Brain microvascular endothelial cell (primary cell): ENCODE results near the gene BCCIP.

Experiments
- DNase-seq: peaks from one replicate; pipeline ENCODE4 v3.0.0-alpha.2; 2020
- H3K27ac ChIP-seq: fragments of 250-450 bp; sonication (Bioruptor Pico); 2 replicates; pipeline ENCODE4 v1.5.1; 2020; ENCODE audit warnings: mild to moderate bottlenecking, moderate library complexity
- H3K27me3 ChIP-seq: fragments of 250-450 bp; sonication (Bioruptor Pico); replicated peaks from 2 replicates; pipeline ENCODE4 v1.5.1; 2020; ENCODE audit warnings: mild to moderate bottlenecking
- H3K36me3 ChIP-seq: fragments of 250-450 bp; sonication (Bioruptor Pico); replicated peaks from 2 replicates; pipeline ENCODE4 v1.5.1; 2020; ENCODE audit warnings: mild to moderate bottlenecking
- H3K4me3 ChIP-seq: 2 replicates; pipeline ENCODE4 v1.5.1; 2011; ENCODE audit warnings: low read depth, mild to moderate bottlenecking, control low read depth, low read length, moderate library complexity
- in situ Hi-C: cut with HindIII; loops from 2 replicates; pipeline ENCODE4 v1.10.0; 2017; ENCODE audit warnings: low sequenced_read_pairs, low pct_ligation_motif_present
- TF ChIP-seq, protein P1 (sequence below): IDR thresholded peaks from 2 replicates; pipeline ENCODE4 v1.5.1; 2011; ENCODE audit warnings: low read depth, mild to moderate bottlenecking, moderate library complexity, low read length, control low read depth, inconsistent platforms; ENCODE audit errors: missing control alignments

BCCIP gene

DNA sequence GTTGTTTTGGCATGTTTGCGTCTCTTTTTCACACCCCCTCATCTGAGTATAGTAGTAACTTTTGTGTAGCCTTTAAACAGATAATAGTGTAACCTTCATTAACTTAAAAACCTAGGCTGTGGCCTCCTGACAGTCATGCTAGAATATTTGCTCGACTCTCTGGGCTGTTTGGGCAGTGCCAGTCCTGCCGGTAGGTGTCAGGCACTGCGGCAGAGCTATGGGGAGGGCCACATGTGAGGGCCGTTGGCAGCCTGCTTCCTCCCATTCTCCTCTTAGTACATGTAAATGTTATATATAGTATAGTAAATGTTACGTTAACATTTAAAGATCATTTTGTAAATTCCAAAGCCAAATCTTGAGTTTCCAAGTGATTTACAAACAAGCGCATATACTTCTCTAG is 26.1 kb downstream of the BCCIP start:
- TF ChIP-seq, protein P1, sequence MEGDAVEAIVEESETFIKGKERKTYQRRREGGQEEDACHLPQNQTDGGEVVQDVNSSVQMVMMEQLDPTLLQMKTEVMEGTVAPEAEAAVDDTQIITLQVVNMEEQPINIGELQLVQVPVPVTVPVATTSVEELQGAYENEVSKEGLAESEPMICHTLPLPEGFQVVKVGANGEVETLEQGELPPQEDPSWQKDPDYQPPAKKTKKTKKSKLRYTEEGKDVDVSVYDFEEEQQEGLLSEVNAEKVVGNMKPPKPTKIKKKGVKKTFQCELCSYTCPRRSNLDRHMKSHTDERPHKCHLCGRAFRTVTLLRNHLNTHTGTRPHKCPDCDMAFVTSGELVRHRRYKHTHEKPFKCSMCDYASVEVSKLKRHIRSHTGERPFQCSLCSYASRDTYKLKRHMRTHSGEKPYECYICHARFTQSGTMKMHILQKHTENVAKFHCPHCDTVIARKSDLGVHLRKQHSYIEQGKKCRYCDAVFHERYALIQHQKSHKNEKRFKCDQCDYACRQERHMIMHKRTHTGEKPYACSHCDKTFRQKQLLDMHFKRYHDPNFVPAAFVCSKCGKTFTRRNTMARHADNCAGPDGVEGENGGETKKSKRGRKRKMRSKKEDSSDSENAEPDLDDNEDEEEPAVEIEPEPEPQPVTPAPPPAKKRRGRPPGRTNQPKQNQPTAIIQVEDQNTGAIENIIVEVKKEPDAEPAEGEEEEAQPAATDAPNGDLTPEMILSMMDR = no peak
- H3K27me3 ChIP-seq = no peaks in the 10 kb centered on the region
- DNase-seq = no peak
- in situ Hi-C loops = no loop called here
- peaks cover 18% of the 10 kb centered on the region for H3K36me3 ChIP-seq
- no peak overlapping the region for H3K27ac ChIP-seq
- H3K4me3 ChIP-seq = no peak overlapping the region

DNA sequence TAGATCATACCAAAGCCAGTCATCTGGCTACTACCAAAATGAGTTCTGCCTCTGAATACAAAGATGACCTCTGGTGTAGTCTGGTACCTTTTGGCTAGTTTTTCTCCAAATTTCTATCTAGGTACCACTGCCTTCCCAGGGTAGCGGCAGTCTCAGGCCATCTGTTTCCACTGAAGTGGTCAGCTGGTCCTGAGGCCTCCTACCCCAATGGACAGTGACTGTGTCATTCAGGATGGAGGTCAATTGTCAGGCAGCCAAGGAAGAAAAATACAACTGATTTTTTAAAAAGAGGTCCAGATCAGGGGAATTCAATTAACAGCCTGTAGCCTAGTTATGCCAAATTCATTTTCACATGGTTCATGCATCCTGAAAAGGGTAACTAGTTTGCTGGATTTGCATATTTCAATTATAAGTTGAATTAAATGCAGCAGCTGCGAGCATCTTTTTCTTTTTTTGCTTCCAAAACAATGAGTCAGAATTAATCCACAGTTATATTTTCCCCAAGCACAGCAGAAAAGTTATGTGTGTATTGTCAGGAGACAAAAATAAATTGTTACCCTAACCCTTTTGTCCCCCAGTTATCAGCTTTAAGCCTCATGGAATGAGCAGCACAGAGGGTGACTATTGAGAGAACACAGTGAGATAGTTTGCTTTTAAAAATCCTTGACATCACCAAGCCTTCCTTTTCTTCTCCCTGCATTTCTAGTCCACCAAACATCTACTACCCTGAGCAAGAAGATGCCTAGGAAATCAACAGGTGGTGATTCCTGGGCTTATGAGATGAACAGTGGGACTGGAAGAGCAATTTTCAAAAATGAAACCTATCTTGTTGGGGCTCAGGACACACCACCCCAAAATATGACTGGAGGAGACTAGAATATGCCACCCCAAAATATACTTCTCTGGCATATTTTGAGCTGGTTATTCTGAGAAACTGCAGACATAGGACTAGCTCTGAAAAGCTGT is 27.7 kb downstream of the BCCIP start:
- TF ChIP-seq, protein P1 = no peak
- Histone ChIP-seq H3K27ac (no peak overlapping the region), H3K36me3 (peaks cover 16% of the 10 kb centered on the region), H3K27me3 (no peaks in the 10 kb centered on the region), H3K4me3 (no peak overlapping the region)
- DNase-seq = no peak
- in situ Hi-C loops = no loop called here

DNA sequence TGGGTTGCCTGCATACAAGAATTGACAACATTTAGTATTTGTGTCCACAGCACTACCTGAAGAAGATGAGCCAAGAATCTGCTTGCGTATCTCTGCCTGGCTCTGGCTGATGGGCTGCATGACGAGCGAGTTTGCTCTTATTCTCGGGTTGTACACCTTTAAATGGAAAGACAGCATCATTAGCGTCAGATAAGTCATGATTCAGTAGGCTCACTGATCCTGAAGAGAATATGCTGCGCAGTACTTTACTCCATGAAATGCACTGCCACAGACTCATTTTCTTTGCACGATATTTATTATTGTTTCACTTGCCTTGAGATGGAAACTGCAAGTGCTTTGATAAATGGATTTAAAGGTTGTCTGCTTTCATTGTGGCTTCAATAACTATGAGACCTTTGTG is 29.1 kb downstream of the BCCIP start:
- peaks cover 16% of the 10 kb centered on the region for H3K36me3 ChIP-seq
- TF ChIP-seq, protein P1 = no peak
- in situ Hi-C loops = no loop called here

DNA sequence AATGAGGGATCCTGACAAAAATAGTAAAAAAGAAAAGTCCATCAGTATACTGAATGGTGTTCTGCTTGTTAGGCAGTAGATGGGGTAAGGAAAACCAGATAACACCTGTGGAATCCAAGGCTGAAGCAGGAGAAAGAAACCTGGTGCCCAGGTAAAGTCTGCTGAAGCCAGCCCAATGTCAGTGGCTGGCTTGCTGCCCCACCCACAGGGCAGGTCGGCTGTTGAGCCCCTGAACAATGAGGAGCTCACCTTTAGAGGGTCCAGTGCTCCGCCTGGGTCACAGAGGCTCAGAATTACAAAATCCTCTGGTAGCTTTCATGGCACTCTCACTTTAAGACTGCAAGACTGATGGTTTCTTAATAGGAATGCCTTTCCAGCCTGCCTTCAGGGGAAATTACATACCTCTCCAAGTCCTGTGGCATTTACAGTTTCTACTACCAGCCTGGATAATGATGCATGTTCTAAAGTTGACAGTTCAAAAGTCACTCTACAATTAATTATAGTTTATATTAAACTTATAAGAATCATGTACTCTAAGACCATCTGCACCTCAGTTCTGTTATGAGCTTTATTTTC is 33.9 kb downstream of the BCCIP start:
- TF ChIP-seq, protein P1 = no peak
- in situ Hi-C loops = no loop called here
- H3K27ac ChIP-seq = no peak overlapping the region
- peaks cover 12% of the 10 kb centered on the region for H3K36me3 ChIP-seq
- DNase-seq = no peak
- H3K4me3 ChIP-seq = no peak overlapping the region
- no peaks in the 10 kb centered on the region for H3K27me3 ChIP-seq

More for the DNA sequence above, 29.1 kb downstream of the BCCIP start:
- Histone ChIP-seq H3K27me3 (no peaks in the 10 kb centered on the region), H3K27ac (no peak overlapping the region), H3K4me3 (no peak overlapping the region)
- no peak for DNase-seq

DNA sequence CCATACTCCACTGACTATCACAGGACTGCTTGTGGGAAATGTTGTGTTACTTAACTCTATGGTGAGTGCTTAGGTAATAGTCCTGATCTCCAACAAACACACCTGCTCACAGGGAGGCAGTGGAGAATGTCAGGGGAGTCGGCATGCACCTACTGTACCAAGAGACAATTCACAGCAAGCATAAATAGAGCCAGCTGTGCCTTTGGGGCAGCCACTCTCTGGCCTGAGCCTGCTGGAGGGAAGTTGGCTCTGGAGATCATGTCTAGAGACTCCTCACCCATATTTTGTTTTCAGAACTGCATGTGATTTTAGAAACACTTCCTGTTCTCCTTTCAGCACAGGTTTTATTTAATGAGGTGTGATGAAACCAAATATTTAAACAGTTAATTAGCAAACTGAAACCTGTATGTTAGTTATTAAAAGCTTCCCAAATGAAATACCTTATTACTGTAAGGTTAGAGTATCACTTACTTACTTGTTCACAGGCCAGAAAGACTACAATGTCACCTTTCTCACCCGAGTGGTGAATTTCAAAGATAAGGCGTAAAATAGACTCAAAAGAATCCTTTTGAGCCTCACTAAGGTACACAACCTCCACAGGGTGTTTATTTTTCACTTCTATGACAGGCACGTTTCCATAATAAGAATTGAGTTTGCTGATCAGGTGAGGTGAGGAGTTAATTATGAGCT is 35.9 kb downstream of the BCCIP start:
- TF ChIP-seq, protein P1 = no peak
- no peak for DNase-seq
- H3K27me3 ChIP-seq = no peaks in the 10 kb centered on the region
- H3K36me3 ChIP-seq = peaks cover 7% of the 10 kb centered on the region
- no peak overlapping the region for H3K27ac ChIP-seq
- in situ Hi-C loops = no loop called here
- H3K4me3 ChIP-seq = no peak overlapping the region
